ENCODE results near the gene USP54. TPM values are rescaled to one million over a fixed set of nuclear protein-coding genes. Genes with fewer than 3 reads are reported as not detected.

The USP54 gene
- total RNA-seq, 2 experiments from 2014 or later: 3.1 to 4.6 TPM

DNA sequence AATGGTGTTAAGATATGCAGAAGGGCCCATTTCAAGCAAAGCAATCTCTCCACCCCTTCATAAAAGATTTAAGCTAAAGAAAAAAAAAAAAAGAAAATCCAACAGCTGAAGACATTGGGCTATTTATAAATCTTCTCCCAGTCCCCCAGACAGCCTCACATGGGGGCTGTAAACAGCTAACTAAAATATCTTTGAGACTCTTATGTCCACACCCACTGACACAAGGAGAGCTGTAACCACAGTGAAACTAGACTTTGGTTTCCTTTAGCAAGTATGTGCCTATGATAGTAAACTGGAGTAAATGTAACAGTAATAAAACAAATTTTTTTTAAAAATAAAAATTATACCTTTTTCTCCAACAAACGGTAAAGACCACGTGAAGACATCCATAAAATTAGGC, 123.9 kb downstream of the USP54 start:
- H3K4me3 Mint-ChIP-seq: no peak overlapping the region
- ATAC-seq: no peak
- ChIA-PET CTCF (no interaction called here), POLR2A (interaction anchor here (0.6 kb wide), 1 partner anchor 214 kb away, joined by 3 read pairs; no protein-coding TSS in a partner anchor)
- H3K36me3 Mint-ChIP-seq (ENCODE audit: low read depth): peaks cover 23% of the 10 kb centered on the region
- no peaks in the 10 kb centered on the region for H3K27me3 Mint-ChIP-seq
- H3K27ac Mint-ChIP-seq: no peak overlapping the region
- DNase-seq: no peak
- intact Hi-C loops (cut with micrococcal nuclease): no loop called here
- TF ChIP-seq, protein P1, sequence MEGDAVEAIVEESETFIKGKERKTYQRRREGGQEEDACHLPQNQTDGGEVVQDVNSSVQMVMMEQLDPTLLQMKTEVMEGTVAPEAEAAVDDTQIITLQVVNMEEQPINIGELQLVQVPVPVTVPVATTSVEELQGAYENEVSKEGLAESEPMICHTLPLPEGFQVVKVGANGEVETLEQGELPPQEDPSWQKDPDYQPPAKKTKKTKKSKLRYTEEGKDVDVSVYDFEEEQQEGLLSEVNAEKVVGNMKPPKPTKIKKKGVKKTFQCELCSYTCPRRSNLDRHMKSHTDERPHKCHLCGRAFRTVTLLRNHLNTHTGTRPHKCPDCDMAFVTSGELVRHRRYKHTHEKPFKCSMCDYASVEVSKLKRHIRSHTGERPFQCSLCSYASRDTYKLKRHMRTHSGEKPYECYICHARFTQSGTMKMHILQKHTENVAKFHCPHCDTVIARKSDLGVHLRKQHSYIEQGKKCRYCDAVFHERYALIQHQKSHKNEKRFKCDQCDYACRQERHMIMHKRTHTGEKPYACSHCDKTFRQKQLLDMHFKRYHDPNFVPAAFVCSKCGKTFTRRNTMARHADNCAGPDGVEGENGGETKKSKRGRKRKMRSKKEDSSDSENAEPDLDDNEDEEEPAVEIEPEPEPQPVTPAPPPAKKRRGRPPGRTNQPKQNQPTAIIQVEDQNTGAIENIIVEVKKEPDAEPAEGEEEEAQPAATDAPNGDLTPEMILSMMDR (IDR thresholded peaks at IDR 0.05): no peak
- peaks cover 3% of the 10 kb centered on the region for H3K4me1 Mint-ChIP-seq (ENCODE audit: low read depth)
- no peaks in the 10 kb centered on the region for H3K9me3 Mint-ChIP-seq

DNA sequence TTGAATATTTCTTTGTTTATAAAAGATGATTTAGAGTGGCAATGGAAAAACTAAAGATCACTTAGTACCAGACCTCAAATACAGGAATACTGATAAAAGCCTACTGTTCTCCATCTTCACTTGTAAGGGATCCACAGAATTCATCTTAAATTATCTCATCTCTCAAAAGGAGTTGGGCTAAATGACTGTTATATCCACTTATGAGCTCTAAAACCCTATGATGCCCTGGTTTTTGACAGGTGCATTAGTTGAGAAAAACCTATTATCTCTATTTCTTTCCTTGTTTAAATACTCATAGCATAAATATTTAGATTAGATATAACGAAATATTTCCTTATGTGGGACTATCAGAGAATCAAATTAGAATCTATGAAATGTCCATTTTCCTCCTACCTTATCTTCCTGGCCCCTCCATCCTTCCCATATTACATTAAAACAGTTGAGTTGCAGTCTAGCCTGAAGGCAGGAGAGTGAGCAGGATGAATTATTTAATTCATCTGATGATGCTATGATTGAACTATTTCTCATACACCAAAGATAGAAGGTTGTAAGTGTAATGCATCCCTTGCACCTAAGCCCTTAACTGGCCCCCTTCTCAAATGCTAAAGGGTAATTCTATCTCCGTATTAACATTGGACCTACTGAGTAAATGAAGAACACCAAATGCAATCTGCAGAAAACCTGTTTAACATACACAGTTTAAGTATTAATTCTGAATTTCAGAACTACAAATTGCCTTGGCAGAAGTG, 125.0 kb downstream of the USP54 start:
- POLR2A ChIA-PET: no interaction called here
- Mint-ChIP-seq H3K27ac (no peak overlapping the region), H3K4me3 (no peak overlapping the region), H3K36me3 (ENCODE audit: low read depth) (peaks cover 23% of the 10 kb centered on the region), H3K9me3 (no peaks in the 10 kb centered on the region), H3K27me3 (no peaks in the 10 kb centered on the region), H3K4me1 (ENCODE audit: low read depth) (peaks cover 3% of the 10 kb centered on the region)
- DNase-seq (no peak), ATAC-seq (no peak)
- CTCF ChIA-PET: interaction anchor here (0.7 kb wide), 1 partner anchor 63 kb away, joined by 3 read pairs; no protein-coding TSS in a partner anchor
- TF ChIP-seq, protein P1 (IDR thresholded peaks at IDR 0.05): no peak
- intact Hi-C loops (cut with micrococcal nuclease): no loop called here

DNA sequence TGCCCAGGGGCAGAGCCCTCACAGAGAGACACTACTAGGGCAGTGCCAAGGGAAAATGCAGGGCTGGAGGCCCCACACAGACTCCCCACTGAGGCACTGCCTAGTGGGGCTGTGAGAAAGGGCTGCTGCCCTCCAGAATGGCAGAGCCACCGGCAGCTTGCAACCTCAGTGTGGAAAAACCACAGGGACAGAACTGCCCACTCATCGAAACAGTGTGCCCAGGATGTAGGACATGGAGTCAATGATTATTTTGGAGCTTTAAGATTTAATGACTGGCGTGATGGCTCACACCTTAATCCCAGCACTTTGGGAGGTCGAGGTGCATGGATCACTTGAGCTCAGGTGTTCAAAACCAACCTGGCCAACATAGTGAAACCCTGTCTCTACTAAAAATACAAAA, 130.2 kb downstream of the USP54 start:
- Mint-ChIP-seq H3K4me1 (ENCODE audit: low read depth) (no peaks in the 10 kb centered on the region), H3K27me3 (no peaks in the 10 kb centered on the region), H3K36me3 (ENCODE audit: low read depth) (peaks cover 18% of the 10 kb centered on the region), H3K27ac (no peak overlapping the region), H3K9me3 (no peaks in the 10 kb centered on the region), H3K4me3 (no peak overlapping the region)
- DNase-seq (no peak), ATAC-seq (no peak)
- ChIA-PET CTCF (no interaction called here), POLR2A (interaction anchor here (1.2 kb wide), 1 partner anchor 31 kb away, joined by 3 read pairs; no protein-coding TSS in a partner anchor)
- intact Hi-C loops (cut with micrococcal nuclease): no loop called here
- TF ChIP-seq, protein P1 (IDR thresholded peaks at IDR 0.05): no peak

DNA sequence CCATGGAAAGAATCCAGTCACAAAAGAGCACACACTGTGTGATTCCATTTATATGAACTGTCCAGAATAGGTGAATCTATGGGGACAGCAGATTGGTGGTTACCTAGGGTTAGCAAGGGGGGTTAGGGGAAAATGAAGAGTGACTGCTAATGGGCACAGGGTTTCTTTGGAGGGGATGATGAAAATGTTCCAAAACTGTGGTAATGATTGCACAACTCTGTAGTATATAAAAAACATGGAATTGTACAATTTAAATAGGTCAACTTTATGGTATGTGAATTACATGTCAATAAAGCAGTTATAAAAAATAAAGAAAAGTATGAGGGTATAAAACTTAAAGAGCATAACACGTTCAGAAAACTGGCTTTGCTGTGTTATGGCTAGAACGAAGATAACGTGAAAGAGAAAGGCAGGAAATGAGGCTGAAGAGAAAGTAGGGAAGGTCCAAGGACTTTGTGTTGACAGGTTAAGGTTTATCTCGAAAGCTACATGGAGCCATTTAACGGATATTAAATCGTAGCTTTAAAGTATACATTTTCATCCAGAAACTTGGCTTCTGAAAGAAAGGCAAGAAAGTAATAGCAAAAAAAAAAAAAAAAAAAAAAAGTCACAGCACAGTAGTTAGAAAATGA, 131.3 kb downstream of the USP54 start:
- H3K9me3 Mint-ChIP-seq: no peaks in the 10 kb centered on the region
- intact Hi-C loops (cut with micrococcal nuclease): no loop called here
- ChIA-PET POLR2A (interaction anchor here (1.2 kb wide), 1 partner anchor 32 kb away, joined by 3 read pairs; no protein-coding TSS in a partner anchor), CTCF (no interaction called here)
- H3K4me1 Mint-ChIP-seq (ENCODE audit: low read depth): no peaks in the 10 kb centered on the region
- TF ChIP-seq, protein P1 (IDR thresholded peaks at IDR 0.05): no peak
- H3K4me3 Mint-ChIP-seq: no peak overlapping the region
- ATAC-seq (no peak), DNase-seq (no peak)
- no peak overlapping the region for H3K27ac Mint-ChIP-seq
- no peaks in the 10 kb centered on the region for H3K27me3 Mint-ChIP-seq
- H3K36me3 Mint-ChIP-seq (ENCODE audit: low read depth): peaks cover 20% of the 10 kb centered on the region

Measured in activated CD8-positive, alpha-beta T cell treated with anti-CD3 and anti-CD28 coated beads for 36 hours (primary cell).